Midbrain (tissue), 1 donor: ENCODE data around the gene EXD3.
"Not testable (repeated sequence)": the region's sequence is repeated elsewhere in the genome, so short reads cannot be mapped to it uniquely, and the experiment has no call there.

Experiments used
- DNase-seq: peaks from one replicate; lab custom pipeline; 2025; lab: John Stamatoyannopoulos, UW

EXD3 gene

DNA sequence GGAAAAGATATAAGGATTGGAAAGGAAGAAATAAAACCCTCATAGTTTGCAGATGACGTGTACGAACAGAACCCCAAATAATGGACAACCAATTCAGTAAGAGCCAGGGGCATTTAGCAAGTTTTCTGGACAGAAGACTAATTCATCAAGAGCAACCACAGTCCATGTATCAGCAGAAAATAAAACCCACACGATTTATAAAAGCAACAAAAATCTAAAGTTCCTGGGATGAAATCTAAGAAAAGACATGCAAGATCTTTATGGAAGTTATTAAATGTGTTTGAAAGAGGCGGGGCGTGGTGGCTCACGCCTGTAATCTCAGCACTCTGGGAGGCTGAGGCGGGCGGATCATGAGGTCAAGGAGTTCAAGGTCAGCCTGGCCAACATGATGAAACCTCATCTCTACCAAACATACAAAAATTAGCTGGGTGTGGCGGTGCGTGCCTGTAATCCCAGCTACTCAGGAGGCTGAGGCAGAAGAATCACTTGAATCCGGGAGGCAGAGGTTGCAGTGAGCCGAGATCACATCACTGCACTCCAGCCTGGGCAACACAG lies 83.0 kb downstream of the EXD3 start:
- not testable (repeated sequence) for DNase-seq

DNA sequence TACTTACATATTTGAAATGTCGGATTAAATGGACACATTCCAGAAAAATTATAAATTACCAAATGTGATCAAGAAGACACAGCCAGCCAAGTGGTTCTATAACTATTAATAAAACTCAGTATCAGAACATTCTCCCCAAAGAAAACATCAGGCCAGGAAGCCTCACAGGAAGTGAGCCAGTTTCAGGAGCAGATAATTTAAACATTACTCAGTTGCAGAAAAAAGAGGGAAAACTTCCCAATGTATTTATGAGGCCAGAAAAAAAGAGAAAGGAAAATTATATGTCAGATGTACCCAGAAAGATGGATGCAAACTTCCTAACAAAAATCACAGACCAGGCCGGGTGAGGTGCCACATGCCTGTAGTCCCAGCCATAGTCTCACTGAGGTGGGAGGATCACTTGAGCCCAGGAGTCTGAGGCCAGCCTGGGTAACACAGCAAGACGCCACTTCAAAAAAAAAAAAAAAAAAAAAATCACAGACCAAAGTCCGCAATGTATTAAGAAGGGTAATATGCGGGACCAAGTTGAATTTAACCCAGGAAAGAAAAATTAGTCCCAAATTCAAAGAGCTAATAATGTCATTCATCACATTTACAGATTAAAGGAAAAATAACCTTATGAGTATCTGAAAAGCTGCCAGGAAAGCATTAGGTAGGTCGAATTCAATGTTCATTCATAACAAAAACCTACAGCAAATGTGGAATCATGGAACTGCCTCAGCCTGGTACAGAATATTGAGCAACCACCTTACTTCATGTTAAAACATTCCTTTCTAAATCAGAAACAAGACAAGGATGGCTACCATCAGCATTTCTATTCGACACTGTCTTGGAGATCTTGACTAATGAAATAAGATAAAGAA lies 83.7 kb downstream of the EXD3 start:
- DNase-seq: no peak

DNA sequence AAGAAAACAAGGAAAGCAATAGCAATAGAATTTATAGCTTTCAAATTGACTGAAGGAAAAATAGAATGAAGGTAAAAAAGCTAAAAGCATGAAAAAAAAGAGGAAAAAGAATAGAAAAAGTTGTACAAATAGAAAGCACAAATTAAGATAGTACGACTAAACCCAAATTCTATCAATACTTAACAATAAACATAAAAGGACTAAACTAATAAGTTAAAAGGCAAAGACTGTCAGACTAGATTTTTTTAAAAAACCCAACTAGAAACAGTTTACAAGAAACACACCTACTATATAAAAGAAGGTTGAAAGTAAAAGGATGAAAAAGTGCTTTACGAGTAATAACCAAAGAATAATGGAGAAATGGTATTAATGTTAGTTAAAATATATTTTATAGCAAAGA lies 86.2 kb downstream of the EXD3 start:
- no peak for DNase-seq

DNA sequence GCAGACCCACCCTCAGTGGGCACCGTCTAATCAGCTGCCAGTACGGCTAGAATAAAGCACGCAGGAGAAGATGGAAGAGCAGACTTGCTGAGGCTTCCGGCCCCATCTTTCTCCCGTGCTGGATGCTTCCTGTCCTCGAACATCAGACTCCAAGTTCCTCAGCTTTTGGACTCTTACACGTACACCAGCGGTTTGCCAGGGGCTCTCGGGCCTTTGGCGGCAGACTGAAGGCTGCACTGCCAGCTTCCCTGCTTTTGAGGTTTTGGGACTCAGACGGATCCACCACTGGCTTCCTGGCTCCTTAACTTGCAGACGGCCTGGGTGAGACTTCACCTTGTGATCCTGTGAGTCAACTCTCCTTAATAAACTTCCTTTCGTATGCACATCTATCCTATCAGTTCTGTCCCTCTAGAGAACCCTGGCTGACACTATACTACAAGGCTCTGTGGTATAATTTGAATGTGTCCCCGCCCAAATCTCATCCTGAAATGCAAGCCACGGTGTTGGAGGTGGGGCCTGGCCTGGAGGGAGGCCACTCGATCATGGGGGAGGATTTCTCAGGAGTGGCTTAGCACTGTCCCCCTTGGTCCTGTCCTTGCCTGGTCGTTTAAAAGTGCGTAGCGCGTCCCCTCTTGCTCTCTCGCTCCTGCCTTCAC lies 89.8 kb downstream of the EXD3 start:
- DNase-seq: no peak

DNA sequence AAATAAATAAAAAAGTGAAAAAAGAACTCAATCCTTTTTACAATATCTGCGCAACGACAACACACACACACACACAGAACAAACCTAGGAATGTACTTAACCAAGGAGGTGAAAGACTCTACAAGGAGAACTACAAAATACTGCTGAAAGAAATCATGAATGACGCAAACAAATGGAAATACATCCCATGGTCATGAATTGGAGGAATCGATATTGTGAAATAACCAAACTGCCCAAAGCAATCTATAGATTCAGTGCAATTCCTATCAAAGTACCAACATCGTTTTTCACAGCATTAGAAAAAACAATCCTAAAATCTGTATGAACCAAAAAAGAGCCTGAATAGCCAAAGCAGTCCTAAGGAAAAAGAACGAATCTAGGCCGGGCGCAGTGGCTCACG lies 91.0 kb downstream of the EXD3 start:
- no peak for DNase-seq

DNA sequence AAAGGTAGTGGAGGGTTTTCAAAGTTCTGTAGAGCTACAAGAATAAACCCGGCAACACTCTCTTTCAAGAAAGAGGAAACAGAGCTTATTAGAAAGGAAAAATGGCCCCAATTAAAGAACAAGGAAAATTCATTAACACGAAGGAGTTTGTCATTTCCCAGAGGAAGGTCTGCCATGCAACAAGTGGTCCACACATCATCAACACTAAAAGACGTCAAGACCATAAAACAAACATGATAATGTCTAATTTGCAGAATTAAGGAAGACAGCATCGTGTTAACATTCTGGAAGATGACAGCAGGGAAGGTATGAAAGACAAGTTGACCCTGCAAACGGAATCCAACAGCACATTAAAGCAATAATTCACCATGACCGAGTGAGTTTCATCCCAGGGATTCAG lies 92.3 kb downstream of the EXD3 start:
- no peak for DNase-seq

DNA sequence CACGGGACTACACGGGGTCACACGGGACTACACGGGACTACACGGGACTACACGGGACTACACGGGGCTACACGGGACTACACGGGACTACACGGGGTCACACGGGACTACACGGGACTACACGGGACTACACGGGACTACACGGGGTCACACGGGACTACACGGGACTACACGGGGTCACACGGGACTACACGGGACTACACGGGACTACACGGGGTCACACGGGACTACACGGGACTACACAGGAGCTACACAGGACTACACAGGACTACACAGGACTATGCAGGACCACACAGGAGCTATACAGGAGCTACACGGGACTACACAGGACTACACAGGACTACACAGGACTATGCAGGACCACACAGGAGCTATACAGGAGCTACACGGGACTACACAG lies 93.4 kb downstream of the EXD3 start:
- not testable (repeated sequence) for DNase-seq

DNA sequence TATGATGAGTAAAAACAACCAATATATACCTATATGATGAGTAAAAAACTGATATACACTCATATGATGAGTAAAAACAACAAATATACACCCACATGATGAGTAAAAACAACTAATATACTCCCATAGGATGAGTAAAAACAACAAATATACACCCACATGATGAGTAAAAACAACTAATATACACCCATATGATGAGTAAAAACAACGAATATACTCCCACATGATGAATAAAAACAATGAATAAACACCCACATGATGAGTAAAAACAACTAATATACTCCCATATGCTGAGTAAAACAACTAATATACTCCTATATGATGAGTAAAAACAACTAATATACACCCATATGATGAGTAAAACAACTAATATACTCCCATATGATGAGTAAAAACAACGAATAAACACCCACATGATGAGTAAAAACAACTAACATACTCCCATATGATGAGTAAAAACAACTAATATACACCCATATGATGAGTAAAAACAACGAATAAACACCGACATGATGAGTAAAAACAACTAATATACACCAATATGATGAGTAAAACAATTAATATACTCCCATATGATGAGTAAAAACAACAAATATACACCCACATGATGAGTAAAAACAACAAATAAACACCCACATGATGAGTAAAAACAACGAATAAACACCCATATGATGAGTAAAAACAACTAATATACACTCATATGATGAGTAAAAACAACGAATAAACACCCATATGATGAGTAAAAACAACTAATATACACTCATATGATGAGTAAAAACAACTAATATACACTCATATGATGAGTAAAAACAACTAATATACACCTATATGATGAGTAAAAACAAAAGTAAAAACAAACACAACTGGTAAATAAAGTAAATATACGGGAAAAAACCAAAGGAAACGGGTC lies 95.1 kb downstream of the EXD3 start:
- DNase-seq: not testable (repeated sequence)

DNA sequence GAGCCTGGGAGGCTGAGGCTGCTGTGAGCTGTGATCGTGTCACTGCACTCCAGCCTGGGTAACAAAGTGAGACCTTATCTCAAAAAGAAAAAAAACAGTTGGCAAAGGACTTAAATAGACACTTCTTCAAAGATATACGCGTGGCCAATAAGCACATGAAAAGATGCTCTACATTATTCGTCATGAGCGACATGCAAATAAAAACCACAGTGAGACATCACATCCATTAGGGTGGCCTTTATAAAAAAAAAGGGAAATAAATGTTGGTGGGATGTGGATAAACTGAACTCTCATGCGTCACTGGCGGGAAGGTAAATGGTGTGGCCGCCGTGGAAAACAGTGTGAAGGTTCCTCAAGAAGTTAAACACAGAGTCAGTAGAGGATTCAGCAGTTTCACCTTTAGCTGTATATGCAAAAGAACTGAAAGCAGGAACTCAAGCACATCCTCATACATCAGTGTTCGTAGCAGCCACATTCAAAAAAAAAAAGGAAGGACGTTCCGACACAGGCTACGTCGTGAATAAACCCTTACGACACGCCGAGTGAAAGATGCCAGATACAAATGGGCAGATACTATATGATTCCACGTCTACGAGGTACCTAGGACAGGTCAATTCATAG lies 96.4 kb downstream of the EXD3 start:
- DNase-seq: no peak

DNA sequence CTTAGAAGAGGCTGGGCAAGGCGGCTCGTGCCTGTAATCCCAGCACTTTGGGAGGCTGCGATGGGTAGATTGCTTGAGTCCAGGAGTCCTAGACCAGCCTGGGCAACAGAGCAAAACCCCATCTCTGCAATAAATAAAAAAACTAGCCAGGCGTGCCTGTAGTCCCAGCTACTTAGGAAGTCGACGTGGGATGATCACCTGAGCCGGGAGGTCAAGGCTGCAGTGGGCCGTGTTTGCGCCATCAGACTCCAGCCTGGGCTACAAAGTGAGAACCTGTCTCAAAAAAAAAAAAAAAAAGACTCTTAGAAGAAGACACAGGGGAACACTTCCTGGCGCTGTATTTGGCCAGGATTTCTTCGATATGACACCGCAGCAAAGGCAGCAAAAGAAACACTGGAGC lies 97.2 kb downstream of the EXD3 start:
- DNase-seq: no peak

DNA sequence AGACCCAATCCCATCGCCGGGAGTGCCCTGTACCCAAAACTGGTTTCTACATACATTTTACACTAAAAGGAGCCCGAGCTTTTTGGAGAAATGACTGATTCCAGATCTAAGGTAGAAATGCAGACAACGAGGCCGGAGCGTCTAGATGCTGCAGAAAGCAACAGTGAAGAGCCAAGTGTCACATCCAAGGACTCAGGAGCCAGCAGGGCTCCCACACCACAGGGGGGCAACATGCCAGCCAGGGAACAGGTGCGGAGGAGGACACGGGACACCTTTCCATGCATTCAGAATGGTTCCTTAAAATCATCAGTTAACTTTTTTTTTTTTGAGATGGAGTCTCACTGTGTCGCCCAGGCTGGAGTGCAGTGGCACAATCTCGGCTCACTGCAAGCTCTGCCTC lies 97.8 kb downstream of the EXD3 start:
- DNase-seq: no peak

DNA sequence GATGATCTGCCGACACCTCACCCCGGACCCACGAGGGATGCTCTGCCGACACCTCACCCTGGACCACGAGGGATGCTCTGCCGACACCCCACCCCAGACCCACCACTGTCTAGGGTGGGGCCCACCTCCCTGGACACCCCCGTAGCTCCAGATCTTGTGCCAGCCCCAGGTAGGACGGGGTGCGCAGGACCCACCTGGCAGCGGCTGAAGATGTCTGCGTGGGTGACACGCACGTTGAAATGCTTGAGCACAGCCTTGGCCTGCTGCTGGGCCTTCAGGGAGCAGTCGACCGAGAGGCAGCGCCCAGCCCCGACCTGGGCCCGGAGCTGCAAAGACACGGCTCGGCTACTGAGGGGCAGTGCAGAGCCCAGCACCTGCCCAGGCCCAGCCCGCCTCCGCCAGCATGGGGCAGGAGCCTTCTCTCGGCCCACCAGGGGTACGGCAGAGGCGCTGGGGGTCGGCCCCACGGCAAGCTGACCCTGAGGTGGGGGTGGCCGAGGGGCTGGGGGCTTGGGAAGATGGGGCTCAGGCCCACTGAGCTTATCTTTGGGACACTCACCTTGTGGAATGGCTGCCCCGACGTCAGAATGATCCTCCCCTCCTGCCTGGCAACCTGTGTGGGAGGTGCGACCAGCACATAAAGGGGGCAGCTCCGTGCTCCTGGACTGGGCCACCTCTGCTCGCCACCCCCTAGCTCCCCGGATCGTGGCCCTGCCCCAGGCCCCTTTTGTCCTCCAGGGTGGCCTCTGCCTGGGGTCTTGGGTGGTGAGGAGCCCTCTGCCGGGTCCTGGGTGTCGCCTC lies 99.2 kb downstream of the EXD3 start:
- no peak for DNase-seq

DNA sequence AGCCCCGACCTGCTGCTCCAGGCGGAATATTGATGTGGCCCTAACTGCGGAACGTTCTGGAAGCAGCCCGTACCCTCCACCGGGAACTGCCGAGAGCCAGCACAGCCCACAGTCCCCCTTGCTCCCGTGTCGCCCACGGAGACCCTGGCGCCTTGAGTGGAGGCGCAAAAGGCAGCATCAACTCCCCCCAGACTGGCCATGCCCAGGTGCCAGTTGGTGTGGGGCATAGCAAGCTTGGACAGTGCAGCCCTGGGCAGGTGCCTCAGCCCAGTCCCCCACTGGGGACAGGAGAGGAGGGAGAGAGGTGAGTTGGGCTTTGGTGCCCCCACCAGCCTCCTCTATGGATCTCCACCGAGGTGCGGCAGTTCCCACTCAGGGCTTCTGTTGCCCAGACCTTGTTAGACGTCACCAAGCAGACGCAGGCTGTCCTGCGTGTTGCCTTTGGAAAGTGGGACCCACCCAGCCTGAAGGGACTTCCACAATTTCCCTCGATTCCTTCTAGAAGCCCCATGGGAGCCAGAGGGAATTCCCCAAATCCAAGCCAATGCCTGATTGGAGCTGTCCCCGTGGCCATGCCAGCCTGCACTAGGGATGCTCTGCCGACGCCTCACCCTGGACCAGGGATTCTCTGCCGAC lies 101.1 kb downstream of the EXD3 start:
- DNase-seq: no peak

DNA sequence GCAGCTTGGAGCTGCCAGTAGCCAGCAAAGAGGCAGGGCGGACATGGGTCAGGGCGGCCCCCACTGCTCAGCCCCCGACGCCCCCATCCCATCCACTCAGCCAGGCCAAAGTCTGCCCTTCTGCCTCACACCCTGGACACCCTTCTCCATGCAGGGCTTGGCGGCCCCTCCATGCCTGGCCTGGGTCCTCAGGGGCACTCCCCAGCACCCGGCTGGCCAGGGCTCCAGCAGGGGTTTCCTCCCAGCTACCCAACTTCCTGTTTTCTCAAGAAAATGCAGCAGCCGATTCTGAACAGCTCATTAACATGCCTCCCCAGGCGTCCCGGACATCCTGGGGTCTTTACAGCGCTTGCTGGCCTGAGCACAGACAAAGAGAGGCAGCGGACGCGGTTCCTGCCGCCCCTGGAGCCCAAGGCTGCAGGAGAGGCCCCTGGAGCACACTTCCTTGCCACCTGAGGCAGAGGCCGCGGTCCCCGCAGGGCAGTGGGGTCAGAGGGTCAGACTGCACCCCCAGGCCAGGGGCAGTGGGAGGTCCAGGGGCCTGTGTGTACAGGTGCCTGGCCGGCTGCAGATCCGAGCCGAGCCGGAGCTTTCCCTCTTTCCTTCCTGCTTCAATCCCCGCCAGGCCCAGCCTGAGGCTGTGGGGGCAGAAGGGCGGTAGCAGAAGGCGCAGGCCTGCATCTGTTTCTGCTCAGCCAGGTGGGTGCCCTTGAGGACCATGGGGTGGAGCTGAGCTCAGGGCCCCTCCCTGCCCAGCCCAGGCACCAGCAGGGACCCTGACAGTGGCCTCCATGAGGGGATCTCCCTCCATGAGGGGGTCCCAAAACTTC lies 102.2 kb downstream of the EXD3 start:
- no peak for DNase-seq

DNA sequence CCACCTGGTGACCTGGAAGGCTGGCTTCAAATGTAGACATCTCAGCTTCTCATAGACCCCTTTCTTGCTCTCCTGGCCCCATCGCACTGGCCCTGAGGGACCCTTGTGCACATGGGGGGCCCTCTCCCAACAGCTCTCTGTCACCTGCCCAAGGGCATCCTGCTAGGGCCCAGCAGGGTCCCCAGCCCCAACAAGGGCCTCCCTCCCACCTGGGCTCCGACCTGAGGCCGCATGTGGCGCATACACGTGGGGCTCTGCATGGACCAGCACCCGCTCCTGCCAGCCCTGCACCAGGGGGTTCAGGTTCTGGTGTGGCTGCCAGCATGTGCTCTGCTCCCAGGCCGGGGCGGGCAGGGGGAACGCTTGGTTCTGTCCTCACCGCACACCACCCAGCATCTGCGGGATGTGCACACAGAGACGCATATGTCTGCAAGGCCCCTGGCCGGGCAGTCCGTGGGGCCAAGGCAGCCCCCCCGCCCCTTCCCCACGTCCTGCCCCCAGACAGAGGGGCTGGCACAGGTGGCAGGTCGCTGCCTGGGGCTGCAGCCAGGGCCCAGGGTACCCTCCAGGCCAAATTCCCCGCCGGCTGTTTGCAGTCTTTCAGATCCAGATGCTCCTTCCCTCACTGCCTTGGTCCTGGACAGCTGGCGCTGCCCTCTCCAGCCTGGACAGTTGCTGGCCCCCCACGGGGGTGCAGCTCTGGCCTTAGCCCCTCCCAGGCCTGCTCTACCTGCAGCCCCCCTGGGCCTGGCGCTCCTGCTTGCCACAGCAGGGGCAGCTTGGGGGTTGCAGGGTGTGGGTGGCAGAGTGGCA lies 103.0 kb downstream of the EXD3 start:
- DNase-seq: no peak

DNA sequence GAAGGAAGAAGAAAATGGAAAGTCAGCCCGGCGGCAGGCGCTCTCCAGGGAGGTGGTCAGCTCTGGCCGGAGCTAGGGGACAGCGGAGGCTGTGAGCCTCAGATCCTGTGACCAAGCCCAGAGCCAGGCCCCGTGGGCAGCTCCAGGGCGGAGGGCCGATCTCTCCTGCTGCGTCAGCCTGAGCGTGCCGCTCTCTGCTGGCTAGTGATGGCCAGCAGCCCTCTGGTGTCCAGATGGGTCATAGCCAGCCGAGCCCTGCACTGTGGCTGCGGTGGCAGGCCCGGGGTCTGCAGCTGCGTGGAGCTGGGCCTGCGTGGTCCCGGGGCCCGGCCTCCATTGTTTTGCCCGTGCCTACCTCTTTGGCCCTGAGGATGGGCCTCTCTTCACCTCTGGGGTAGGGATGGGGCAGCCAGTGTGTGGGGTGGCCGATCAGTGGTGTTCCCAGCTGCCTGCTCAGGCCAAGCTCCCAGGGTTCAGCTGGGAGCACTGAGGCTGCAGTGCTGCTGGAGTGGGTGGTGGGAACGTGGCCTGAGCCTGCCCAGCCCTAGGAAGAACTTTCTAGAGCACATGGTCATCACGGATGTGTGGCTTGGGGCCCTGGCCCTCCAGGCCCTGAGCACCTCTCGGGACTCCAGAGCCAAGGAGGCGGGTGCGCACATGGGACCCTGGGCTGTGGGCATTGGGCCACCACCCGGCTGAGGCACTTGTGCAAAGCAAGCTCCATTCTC lies 103.8 kb downstream of the EXD3 start:
- DNase-seq: peak; percentile 78

DNA sequence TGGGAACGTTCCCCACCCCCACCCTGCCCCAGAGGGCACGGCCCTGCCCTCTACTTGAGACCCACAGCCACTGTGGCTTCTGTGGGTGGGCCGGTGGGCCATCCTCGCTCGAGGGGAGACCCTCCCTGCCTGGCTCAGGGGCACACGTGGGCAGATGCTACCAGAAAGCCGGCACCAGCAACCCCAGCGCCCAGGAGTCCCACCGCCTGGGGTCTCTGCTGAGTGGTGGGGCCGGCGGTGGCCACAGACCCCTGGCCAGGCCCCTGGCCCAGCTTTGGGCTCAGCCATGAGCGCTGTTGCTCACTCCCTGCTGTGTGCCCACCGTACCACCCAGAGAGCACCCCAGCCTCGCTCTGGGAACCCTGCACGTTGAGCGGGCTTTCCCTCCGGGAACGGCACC lies 104.4 kb downstream of the EXD3 start:
- DNase-seq: no peak
